Stimulated activated CD8-positive, alpha-beta memory T cell treated with anti-CD3 and anti-CD28 coated beads, Interleukin-12 subunit alpha, Interleukin-12 subunit beta, amount 100 ng/mL, for 24 hours (primary cell): ENCODE results near the gene COMMD1.
"Not testable (repeated sequence)": the region's sequence is repeated elsewhere in the genome, so short reads cannot be mapped to it uniquely, and the experiment has no call there.

Experiments
- DNase-seq: peaks from one replicate; pipeline ENCODE4 v3.0.0-alpha.2; 2020; ENCODE audit errors: extremely low read depth

COMMD1 gene

DNA sequence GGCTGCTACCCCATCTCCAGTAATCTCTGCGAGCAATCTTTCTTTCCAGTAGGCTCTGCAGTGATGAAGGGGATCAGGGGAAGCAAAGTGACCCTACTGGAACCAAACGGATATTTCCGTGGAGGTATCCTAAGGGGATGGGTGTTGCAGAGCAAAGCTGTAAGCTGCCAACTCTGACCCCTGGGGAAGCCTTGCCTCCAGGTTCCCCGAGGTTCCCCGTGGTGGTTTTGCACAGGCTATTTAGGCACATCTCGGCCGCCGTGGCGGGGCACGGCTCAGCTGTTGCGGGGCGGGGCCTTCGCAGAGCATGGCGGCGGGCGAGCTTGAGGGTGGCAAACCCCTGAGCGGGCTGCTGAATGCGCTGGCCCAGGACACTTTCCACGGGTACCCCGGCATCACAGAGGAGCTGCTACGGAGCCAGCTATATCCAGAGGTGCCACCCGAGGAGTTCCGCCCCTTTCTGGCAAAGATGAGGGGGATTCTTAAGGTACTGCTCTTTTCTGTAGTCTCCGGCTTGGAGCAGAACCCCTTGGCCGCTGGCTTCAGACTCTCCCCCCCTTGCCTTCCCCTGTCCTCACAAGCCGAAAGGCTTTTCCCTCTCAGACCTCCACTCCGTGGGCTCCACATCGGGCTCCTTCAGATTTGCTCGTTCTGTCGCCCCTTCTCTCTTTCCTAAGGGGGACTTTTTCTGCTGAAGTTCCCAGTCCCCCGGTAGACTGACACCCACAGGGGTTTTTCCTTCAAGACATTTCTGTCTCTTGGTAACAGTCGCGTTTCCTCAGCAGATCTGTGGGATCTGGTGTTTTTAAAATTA, at the start of gene COMMD1:
TSS of gene COMMD1 (plus strand) at position 303 of the 814 bp plus-strand sequence. CDS start at position 308, 5 bp downstream.
- DNase-seq = peak; percentile 58

DNA sequence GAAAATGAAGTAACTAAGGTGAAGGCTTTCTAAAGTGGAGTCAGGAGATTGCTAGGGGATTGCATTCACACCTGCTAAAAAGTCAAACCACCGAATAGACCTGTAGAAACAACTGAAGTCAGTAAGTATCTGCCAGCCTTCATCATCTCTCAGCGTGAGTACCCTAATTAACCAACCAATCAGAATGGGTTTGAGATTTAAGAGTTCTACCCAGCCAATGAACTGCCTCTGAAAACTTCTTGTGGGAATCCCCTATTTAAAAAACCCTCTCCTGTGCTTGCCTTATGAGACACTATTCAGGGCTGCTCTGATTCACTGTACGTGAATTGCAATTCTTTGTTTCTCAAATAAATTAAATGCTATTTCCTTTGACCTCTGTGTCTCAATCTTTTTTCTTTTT, 48.2 kb upstream of the COMMD1 start:
- no peak for DNase-seq

DNA sequence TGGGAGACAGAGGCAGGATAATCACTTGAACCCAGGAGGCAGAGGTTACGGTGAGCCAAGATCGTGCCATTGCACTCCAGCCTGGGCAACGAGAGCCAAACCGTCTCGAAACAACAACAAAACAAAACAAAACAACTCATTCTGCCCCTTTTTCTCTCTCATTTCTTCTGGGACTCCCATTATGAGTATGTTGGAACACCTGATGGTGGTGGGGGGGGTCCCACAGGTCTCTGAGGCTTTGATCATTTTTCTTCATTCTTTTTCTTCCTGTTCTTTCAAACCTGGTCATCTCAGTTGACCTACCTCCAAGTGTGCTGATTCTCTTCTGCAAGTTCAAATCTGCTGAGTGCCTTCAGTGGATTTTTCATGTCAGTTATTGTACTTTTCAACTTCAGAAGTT, 43.4 kb upstream of the COMMD1 start:
- no peak for DNase-seq

GRCh38 chr2:61866482-61867089, 38.9 kb upstream of the COMMD1 start:
- DNase-seq = not testable (repeated sequence)

DNA sequence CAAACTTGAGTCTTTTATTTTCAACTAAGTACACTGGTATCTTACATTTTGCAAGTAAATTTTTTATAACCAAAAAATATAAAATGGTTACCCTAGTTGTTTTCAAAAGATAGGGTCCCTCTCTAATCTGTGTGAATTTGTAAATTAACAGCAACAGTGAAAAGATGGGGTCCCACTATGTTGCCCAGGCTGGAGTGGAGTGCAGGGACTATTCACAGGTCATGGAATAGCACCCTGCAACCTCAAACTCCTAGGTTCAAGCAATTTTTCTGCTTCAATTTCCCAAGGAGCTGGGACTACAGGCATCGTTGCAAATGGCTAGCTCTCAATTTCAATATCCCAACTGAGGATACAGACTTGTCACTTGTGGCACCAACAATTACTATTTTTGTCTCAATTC, 29.1 kb upstream of the COMMD1 start:
- no peak for DNase-seq

GRCh38 chr2:61877571-61878245, 27.8 kb upstream of the COMMD1 start:
- no peak for DNase-seq

- no peak for DNase-seq
Observed at GRCh38 chr2:61878761-61879160, 26.7 kb upstream of the COMMD1 start.

- not testable (repeated sequence) for DNase-seq
Observed at GRCh38 chr2:61879351-61879750, 26.1 kb upstream of the COMMD1 start.

- no peak for DNase-seq
Observed at GRCh38 chr2:61882850-61883249, 22.6 kb upstream of the COMMD1 start.

- DNase-seq = no peak
Observed at GRCh38 chr2:61885896-61886603, 19.4 kb upstream of the COMMD1 start.

GRCh38 chr2:61887717-61888266, 17.7 kb upstream of the COMMD1 start:
- no peak for DNase-seq

GRCh38 chr2:61888267-61889055, 17.0 kb upstream of the COMMD1 start, which contains the start of gene CCT4:
Gene CCT4 (minus strand): TSS chr2:61888656. CDS start chr2:61888507, 149 bp downstream.
- peak; percentile 65 for DNase-seq

DNA sequence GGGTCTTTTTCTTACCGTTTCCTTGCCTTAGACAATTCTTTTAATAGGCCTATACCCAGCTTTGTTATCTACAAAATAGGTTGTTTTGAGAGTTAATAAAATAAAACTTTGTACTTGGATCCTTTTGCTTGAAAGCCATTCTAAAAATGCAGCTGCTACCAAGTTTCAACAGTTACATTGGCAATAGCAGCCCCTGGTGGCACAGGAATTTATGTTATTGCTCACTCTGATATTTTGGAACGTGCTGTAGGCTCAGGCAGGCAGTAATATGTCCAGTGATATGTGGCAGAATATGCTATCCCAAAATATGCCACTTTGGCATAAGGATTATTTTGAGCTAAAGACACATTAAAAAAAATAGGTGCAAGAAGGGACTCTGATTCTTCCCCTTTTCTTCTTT, 6.7 kb upstream of the COMMD1 start:
- DNase-seq = no peak

DNA sequence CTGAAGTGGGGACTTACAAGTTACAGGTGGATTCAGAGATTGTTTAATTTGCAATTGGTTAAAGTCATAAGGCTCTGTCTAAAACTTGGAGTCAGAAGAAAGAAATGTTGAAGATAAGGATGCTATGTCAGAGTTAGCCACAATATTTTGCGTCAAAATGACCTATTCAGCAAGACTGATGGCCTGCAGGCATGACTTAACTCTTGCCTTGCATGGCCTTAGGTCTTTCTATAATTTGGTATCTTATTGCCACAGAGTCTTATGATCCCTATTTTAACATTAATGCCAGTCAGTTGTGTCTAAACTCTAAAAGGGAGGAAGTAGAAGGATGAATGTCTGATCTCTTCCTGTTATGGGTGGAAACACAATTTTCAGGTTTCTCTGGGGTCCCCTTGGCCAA, 5.2 kb upstream of the COMMD1 start:
- DNase-seq = no peak

DNA sequence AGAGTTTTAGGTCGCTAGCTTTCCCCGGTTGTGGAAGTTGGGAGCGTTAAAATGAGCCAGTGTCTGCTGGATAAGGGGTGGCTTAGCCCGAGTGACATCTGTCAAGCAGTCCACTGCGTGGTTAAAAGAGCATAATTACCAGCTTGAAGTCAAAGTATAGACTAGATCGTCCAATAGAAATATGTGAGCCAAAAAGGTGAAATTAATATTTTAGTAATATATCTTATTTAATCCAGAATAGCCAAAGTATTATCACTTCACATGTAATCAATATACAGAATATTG, 654 bp downstream of the COMMD1 start:
- no peak for DNase-seq

DNA sequence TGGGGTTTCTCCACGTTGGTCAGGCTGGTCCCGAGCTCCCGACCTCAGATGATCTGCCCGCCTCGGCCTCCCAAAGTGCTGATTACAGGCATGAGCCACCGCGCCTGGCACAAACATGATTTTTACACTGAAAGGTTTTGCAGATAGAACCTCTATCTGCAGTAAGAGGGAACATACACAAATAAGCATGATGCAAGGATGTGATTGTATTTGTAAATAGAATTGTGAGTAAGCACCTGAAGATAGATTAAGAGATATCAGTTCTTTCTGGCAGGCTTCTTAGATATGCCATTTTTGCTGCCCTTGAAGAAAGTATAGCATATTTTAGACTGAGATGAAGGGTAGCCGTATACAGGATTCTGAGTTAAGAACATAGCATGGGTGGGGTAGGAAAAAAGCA, 3.6 kb downstream of the COMMD1 start:
- no peak for DNase-seq

DNA sequence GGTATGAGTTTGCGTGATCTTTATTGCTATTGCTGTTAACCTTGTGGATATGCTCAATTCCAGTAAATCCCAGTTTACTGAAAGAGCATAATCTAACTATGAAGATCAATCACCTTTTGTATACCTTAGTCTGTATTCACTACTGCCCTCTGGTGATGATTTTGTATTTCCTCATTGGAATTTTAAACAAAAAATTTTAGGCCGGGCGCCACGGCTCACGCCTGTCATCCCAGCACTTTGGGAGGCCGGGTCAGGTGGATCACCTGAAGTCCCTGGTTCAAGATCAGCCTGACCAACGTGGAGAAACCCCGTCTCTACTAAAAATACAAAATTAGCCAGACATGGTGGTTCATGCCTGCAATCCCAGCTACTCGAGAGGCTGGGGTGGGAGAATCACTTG, 5.1 kb downstream of the COMMD1 start:
- DNase-seq = no peak

- DNase-seq = no peak
Observed at GRCh38 chr2:61911510-61911909, 6.0 kb downstream of the COMMD1 start.

DNA sequence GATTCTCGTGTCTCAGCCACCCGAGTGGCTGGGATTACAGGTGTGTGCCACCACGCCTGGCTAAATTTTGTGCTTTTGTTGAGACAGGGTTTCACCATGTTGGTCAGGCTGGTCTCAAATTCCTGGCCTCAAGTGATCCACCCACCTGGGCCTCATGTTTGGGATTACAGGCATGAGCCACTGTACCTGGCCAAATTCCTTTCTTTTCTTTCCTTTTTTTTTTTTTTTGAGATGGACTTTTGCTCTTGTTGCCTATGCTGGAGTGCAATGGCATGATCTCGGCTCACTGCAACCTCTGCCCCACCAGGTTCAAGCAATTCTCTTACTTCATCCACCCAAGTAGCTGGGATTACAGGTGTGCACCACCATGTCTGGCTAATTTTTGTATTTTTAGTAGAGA, 9.3 kb downstream of the COMMD1 start:
- DNase-seq = not testable (repeated sequence)

DNA sequence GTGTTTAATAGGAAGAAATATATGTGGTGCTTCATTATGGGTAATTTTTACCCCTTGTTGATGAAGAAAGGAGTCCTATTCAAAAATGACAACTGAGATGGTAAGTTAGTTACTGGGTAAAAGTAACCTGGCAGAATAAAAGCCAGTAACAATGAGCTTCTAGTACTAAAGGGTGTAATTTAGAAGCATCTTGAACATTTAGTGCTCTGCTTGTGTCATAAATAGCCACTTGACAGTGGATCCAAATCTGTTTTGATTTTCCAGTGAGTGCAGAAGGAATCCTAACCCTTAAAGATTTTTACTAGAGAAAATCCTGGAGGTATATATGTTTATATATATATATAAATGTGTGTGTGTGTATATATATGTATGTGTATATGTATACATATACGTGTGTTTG, 15.1 kb downstream of the COMMD1 start:
- no peak for DNase-seq

DNA sequence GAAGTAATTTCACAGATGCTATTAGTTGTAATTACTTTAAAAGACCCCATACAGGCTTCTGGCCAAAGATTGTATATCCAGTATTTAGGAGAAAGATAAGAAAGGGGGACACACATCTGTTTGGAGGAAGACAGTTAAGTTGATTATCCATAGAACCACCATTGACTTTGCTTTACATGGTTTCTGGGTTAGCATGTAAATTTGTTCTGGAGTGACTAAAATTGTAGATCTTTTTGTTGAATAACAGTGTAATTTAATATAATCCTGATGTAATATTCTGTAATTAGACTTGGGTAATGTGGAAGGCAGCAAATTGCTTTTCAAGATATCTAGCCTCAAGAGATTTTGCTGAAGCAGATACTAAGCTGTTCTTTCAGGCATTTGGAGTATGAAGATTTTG, 17.2 kb downstream of the COMMD1 start:
- no peak for DNase-seq
